IPS-18a (cell line): ENCODE results near the gene SPACA5.
"Not testable (repeated sequence)": the region's sequence is repeated elsewhere in the genome, so short reads cannot be mapped to it uniquely, and the experiment has no call there.

Experiments used
- H3K27ac ChIP-seq: one replicate; pipeline ENCODE4 v1.5.1; 2013; ENCODE audit warnings: low read length
- H3K27me3 ChIP-seq: one replicate; pipeline ENCODE4 v1.6.1; 2013; ENCODE audit warnings: mild to moderate bottlenecking, low read length; ENCODE audit not compliant: control insufficient read depth, insufficient read depth
- H3K36me3 ChIP-seq: one replicate; pipeline ENCODE4 v1.6.1; 2013; ENCODE audit warnings: low read depth, low read length; ENCODE audit not compliant: control insufficient read depth
- H3K4me1 ChIP-seq: one replicate; pipeline ENCODE4 v1.6.1; 2013; ENCODE audit warnings: low read depth, low read length; ENCODE audit not compliant: control insufficient read depth
- H3K4me3 ChIP-seq: one replicate; pipeline ENCODE4 v1.5.1; 2013; ENCODE audit warnings: low read length
- H3K9ac ChIP-seq: one replicate; pipeline ENCODE4 v1.6.1; 2013; ENCODE audit warnings: mild to moderate bottlenecking, low read length, moderate library complexity
- H3K9me3 ChIP-seq: one replicate; pipeline ENCODE4 v1.6.1; 2013; ENCODE audit warnings: low read depth, low read length; ENCODE audit not compliant: control insufficient read depth

Gene SPACA5

DNA sequence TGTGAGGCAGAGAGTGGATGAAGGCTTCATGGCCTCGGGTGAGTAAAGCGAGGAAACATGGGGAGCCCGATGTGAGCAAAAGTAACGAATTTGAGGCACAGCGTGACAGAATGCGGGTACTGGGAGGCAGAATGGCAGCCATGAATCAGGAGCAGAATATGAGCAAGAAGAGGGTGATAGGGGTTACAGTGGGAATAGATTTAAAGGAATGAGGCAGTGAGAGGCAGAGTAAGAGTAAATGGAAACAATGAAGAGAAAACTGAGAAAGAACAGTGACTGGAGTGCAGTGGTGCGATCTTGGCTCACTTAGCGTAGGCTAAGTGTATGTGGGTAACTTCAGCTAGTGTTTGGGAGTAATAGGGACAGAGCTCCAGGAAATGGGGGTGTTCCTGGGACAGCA lies at the start of gene SPACA5:
Gene SPACA5, plus strand, starts transcription at position 301 of the 400 bp plus-strand sequence. CDS start 815 bp downstream, outside the sequence.
- not testable (repeated sequence) for H3K27ac ChIP-seq, H3K4me1 ChIP-seq

DNA sequence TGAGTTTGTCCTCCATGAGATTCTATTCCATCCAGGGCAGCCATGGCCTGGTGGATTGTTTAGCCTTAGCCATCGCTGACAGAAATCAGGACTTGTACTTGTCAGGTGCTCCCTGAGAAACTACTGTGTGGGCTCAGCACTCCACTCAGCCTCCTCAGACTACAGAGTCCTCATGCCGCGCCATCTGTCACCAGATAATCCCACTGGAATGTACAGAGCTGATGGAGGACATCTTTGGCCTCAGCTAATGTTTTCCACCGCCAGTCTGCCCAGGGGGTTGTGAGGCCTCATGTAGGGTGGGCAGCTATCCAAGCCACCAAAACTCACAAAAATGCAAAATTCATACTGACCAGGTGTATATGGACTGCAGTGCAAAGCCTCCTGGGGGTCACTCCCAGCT lies 48.6 kb upstream of the SPACA5 start:
- H3K9ac ChIP-seq, H3K4me3 ChIP-seq, H3K36me3 ChIP-seq, H3K27ac ChIP-seq, H3K9me3 ChIP-seq, H3K27me3 ChIP-seq, H3K4me1 ChIP-seq: not testable (repeated sequence)

More for the DNA sequence above, at the start of gene SPACA5:
- not testable (repeated sequence) for H3K27me3 ChIP-seq, H3K36me3 ChIP-seq, H3K9me3 ChIP-seq, H3K4me3 ChIP-seq, H3K9ac ChIP-seq

DNA sequence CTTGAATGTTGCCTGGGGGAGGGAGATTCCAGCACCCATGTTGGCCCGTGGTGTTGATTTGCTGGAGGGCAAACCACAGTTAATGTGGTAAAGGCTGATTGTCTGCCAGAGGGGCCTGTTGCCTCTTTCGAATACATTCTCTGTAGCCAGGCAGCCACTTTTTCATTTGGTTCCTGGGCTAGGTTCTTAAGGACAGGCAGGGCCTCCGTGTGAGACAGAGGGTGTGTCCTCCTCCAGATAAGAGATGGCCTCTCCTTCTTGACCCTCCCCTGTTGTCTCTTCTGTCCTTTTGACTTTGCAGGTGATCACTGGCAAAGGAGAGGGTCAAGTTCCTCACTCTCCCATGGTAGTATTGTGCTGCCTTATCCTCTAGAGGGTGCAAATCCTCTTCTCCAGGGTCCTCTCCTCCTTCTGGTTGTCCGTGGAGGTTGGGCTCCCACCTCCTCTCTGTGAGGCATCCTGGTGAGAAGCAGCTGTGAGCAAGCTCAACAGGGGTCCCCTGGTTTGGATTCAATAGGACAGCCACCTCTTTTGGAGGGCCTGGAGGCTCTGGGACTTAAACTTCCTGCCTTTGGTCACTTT lies 47.9 kb upstream of the SPACA5 start:
- Histone ChIP-seq H3K9ac (no peak overlapping the region), H3K27me3 (no peaks in the 10 kb centered on the region), H3K4me1 (no peaks in the 10 kb centered on the region), H3K4me3 (no peak overlapping the region), H3K36me3 (no peaks in the 10 kb centered on the region), H3K9me3 (peaks cover 10% of the 10 kb centered on the region), H3K27ac (no peak overlapping the region)

DNA sequence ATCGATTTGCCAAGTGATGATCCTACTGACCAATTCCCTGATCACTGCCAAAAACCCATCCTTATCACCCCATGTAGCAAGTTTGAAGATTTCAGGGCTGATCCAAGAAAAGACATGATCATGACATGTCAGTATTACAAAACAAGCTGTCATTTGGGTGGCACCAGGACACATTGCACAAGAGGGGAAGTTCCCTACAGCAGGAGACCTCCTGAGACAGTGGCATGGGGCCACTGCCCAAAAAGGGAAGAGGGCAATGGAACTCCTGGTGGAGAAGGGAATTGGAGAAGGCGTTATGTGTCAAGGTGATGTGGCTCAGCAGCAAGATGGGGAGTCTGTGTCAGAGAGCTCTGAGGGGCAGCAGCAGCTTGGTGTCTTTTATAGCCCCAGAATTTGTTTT lies 46.4 kb upstream of the SPACA5 start:
- no peak overlapping the region for H3K9ac ChIP-seq
- no peak overlapping the region for H3K27ac ChIP-seq

DNA sequence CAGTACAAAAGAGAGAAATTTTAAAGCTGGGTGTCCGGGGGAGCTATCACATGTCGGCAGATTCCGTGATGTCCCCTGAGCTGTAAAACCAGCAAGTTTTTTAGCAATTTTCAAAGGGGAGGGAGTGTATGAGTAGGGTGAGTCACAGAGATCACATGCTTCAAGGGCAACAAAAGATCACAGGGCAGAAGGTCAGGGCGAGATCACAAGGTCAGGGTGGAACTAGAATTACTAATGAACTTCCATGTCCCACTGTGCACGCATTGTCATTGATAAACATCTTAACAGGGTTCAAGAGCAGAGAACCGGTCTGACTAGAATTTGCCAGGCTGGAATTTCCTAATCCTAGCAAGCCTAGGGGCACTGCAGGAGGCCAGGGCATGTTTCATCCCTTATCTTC lies 45.0 kb upstream of the SPACA5 start:
- not testable (repeated sequence) for H3K27me3 ChIP-seq, H3K4me1 ChIP-seq, H3K27ac ChIP-seq, H3K4me3 ChIP-seq, H3K36me3 ChIP-seq, H3K9ac ChIP-seq
- peaks cover 28% of the 10 kb centered on the region for H3K9me3 ChIP-seq

More for the DNA sequence above, 46.4 kb upstream of the SPACA5 start:
- H3K4me1 ChIP-seq: no peaks in the 10 kb centered on the region
- H3K4me3 ChIP-seq: no peak overlapping the region
- H3K27me3 ChIP-seq: no peaks in the 10 kb centered on the region
- peaks cover 23% of the 10 kb centered on the region for H3K9me3 ChIP-seq
- H3K36me3 ChIP-seq: no peaks in the 10 kb centered on the region

DNA sequence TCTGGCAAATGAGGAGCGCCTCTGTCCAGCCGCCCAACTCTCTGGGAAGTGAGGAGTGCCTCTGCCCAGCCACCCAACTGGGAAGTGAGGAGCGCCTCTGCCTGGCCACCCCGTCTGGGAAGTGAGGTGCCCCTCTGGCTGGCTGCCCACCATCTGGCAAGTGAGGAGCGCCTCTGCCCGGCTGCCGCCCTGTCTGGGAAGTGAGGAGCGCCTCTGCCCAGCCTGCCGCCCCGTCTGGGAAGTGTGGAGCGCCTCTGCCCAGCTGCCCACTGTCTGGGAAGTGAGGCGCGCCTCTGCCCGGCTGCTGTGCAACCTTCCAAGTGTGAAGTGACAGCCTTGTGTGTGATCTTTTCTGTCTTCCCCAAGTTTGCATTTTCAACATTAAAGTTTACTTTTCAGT lies 41.3 kb upstream of the SPACA5 start:
- not testable (repeated sequence) for H3K36me3 ChIP-seq, H3K27me3 ChIP-seq, H3K4me1 ChIP-seq, H3K4me3 ChIP-seq, H3K9ac ChIP-seq, H3K27ac ChIP-seq
- H3K9me3 ChIP-seq: peaks cover 55% of the 10 kb centered on the region

DNA sequence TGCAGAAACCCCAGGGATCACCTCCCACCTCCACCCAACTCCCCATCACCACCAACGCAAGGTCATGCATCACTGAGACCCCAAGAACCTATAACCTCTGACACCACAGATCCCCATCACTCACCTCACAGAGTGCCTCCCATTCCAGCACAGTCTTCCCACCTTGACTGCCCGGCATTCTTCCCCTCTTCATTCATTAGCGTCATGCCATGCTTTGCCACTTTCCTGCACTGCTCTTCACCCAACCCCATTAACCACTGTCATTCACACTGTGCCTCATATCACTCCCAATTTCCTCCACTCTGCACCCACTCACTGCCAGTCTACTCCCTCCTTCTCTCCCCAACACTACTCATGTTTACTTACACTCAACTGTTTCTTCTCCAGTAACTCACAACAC lies 33.6 kb upstream of the SPACA5 start:
- Histone ChIP-seq H3K9me3 (peaks cover 77% of the 10 kb centered on the region), H3K9ac (no peak overlapping the region), H3K27me3 (no peaks in the 10 kb centered on the region), H3K4me1 (no peaks in the 10 kb centered on the region), H3K4me3 (no peak overlapping the region), H3K27ac (no peak overlapping the region), H3K36me3 (peaks cover 14% of the 10 kb centered on the region)

DNA sequence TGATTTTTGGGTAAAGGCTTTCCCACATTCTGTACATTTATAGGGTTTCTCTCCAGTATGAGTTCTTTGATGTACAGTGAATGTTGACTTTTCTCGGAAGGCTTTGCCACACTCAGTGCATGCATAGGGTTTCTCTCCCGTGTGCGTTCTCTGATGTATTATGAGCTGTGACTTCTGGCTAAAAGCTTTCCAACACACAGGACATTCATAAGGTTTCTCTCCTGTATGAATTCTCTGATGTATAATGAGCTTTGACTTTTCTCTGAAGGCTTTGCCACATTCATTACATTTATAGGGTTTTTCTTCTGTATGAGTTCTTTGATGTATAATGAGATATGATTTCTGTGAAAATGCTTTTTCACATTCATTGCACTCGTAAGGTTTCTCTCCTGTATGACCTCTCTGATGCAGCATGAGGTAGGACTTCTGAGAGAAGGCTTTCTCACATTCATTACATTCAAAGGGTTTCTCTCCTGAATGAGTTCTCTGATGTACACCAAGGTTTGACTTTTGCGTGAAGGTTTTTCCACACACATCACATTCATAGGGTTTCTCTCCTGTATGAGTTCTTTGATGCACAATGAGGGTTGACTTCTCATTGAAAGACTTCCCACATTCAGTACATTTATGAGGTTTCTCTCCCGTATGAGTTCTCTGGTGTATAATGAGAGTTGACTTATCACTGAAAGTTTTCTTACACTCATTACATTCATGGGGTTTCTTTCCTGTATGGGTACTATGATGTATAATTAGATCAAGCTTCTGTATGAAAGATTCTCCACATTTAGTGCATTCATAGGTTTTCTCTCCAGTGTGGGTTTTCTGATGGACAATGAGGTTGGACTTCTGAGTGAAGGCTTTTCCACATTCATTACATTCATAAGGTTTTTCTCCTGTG lies 30.3 kb upstream of the SPACA5 start:
- peaks cover 75% of the 10 kb centered on the region for H3K9me3 ChIP-seq
- H3K36me3 ChIP-seq: peaks cover 22% of the 10 kb centered on the region
- H3K27ac ChIP-seq: no peak overlapping the region
- H3K4me1 ChIP-seq: no peaks in the 10 kb centered on the region
- H3K9ac ChIP-seq: no peak overlapping the region
- H3K27me3 ChIP-seq: no peaks in the 10 kb centered on the region
- no peak overlapping the region for H3K4me3 ChIP-seq

DNA sequence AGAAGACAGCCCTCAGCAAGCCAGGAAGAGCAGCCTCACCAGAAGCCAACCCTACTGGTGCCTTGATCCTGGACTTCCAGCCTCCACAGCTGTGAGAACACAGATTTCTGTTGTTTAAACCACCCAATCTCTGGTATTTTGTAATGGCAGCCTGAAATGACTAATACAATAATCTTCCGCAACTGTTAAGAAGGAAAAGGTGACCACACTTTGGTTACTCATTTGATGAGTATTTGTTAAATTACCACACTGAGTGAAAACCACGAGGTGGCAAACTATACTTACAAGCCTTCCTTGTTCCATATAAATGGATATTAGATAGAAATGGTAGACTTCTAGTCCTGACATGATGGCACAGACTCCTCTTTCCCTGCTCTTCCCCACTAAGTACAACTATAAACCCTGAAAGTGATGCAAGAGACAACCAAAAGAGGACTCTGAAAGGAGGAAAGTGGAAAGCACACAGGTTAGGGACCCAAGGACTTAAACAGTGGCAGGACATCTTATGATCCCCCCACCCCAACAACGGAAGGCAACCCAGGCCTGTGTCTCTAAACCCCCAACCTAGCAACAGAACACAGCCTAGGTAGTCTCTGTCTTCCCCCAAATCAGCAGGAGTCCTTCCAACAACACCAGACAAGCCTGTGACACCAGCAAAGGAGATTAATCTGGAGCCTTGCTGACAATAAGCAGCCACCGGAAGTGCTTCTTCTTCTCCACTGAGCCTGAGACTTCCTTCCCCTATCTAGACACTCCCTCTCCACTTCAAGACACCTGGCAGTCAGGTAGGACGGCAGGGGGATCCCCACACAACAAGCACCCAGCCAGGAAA lies 15.3 kb upstream of the SPACA5 start:
- Histone ChIP-seq H3K36me3 (no peaks in the 10 kb centered on the region), H3K4me3 (no peak overlapping the region), H3K27me3 (no peaks in the 10 kb centered on the region), H3K9ac (no peak overlapping the region), H3K27ac (no peak overlapping the region), H3K9me3 (peaks cover 11% of the 10 kb centered on the region), H3K4me1 (no peaks in the 10 kb centered on the region)

DNA sequence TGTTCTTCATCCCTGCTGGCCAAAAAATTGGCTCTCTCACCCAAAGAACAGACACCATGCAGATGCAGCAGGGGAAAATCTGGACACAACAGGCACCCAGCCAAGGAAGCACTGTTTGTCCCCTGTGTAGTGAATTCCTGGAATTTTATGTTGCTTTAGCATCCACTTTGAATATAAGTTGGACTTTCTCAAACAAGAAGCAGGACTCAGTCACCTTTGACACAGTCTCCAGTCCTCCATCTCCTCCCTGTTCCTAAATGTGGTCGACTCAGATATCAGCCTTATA lies 14.8 kb upstream of the SPACA5 start:
- H3K36me3 ChIP-seq: no peaks in the 10 kb centered on the region
- no peak overlapping the region for H3K27ac ChIP-seq
- peaks cover 11% of the 10 kb centered on the region for H3K9me3 ChIP-seq
- H3K4me1 ChIP-seq: no peaks in the 10 kb centered on the region
- H3K27me3 ChIP-seq: no peaks in the 10 kb centered on the region
- H3K4me3 ChIP-seq: no peak overlapping the region
- H3K9ac ChIP-seq: no peak overlapping the region

DNA sequence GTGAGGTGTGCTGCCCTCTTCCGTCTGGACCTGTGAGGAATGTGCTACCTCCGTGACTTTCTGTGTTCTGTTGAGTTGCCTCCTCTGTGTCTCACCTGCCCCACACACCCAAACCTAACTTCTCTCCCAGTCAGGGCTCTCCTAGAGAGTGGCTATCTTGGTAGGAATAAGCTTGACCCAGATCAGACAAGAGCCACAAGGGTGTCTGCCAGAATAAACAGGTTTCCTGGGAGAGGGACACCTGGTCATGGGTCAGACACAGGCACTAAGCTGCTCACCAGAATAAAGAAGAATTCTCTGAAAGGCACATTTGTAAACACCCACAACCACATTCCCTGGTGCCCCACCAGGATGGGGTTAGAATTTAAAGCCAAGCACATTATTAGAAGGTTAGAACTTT lies 14.1 kb upstream of the SPACA5 start:
- H3K27me3 ChIP-seq: no peaks in the 10 kb centered on the region
- H3K4me1 ChIP-seq: no peaks in the 10 kb centered on the region
- H3K4me3 ChIP-seq: no peak overlapping the region
- no peak overlapping the region for H3K9ac ChIP-seq
- H3K27ac ChIP-seq: no peak overlapping the region
- H3K9me3 ChIP-seq: peaks cover 14% of the 10 kb centered on the region
- H3K36me3 ChIP-seq: no peaks in the 10 kb centered on the region
